K562 (cell line): ENCODE measurements around the gene MCM3.

Experiments
- CEBPB ChIP-seq: fragments of 450-650 bp; IDR thresholded peaks from 2 replicates; pipeline ENCODE4 v1.6.1; 2016; ENCODE audit warnings: missing genetic modification characterization, missing compliant biosample characterization
- EP400 ChIP-seq: fragments of 450-650 bp; IDR thresholded peaks from 2 replicates; pipeline ENCODE4 v1.6.1; 2017; ENCODE audit warnings: antibody characterized with exemption, mild to moderate bottlenecking, moderate library complexity
- EZH2 ChIP-seq: IDR thresholded peaks from 2 replicates; pipeline ENCODE4 v1.6.1; 2012; ENCODE audit warnings: low read depth, mild to moderate bottlenecking, inconsistent platforms, low read length, borderline replicate concordance
- HDAC2 ChIP-seq: fragments of 450-650 bp; IDR thresholded peaks from 2 replicates; pipeline ENCODE4 v1.6.1; 2016; ENCODE audit warnings: mild to moderate bottlenecking
- JUN ChIP-seq, 2 experiments: sonication (generic) in 1 of 2; formaldehyde crosslinking in 1 of 2; IDR thresholded peaks; 2 replicates each; pipeline versions ENCODE4 v1.6.1 to v1.8.0; 2012 to 2022; ENCODE audit warnings: borderline replicate concordance in 2 of 2, mild to moderate bottlenecking in 2 of 2, improper control_type of control experiment in 1 of 2, low read depth in 1 of 2, low read length in 1 of 2, missing genetic modification reagents in 1 of 2
- POLR2AphosphoS5 ChIP-seq: IDR thresholded peaks from 2 replicates; pipeline ENCODE4 v1.6.1; 2011; ENCODE audit warnings: mild to moderate bottlenecking, low read depth, low read length, moderate library complexity; ENCODE audit not compliant: control insufficient read depth, insufficient read depth
- PTBP1 ChIP-seq: fragments of 200-400 bp; formaldehyde crosslinking; IDR thresholded peaks from 2 replicates; pipeline ENCODE4 v1.6.1; 2017; ENCODE audit warnings: low read depth, low read length
- SMARCB1 ChIP-seq: IDR thresholded peaks from 2 replicates; pipeline ENCODE4 v1.6.1; 2011; ENCODE audit warnings: improper control_type of control experiment, low read depth; ENCODE audit not compliant: insufficient read length
- SREBF1 ChIP-seq: fragments of 150-350 bp; IDR thresholded peaks from 2 replicates; pipeline ENCODE4 v1.6.1; 2014; ENCODE audit warnings: antibody characterized with exemption, low read depth, low read length, borderline replicate concordance
- ZNF785 ChIP-seq: fragments of 250-450 bp; sonication (Bioruptor Pico); IDR thresholded peaks from 2 replicates; pipeline ENCODE4 v1.4.0; 2020; ENCODE audit warnings: mild to moderate bottlenecking
- TF ChIP-seq, protein P1 (sequence below), 3 experiments: IDR thresholded peaks in 2 of 3; conservative IDR thresholded peaks in 1 of 3; 2 replicates each; pipeline ENCODE4 v1.5.1; 2011 to 2012; ENCODE audit warnings: low read length in 3 of 3, mild to moderate bottlenecking in 3 of 3, control low read depth in 2 of 3, improper control_type of control experiment in 1 of 3, inconsistent platforms in 1 of 3, low read depth in 1 of 3, mixed read lengths in 1 of 3, moderate library complexity in 1 of 3; ENCODE audit not compliant: insufficient read depth in 2 of 3

DNA sequence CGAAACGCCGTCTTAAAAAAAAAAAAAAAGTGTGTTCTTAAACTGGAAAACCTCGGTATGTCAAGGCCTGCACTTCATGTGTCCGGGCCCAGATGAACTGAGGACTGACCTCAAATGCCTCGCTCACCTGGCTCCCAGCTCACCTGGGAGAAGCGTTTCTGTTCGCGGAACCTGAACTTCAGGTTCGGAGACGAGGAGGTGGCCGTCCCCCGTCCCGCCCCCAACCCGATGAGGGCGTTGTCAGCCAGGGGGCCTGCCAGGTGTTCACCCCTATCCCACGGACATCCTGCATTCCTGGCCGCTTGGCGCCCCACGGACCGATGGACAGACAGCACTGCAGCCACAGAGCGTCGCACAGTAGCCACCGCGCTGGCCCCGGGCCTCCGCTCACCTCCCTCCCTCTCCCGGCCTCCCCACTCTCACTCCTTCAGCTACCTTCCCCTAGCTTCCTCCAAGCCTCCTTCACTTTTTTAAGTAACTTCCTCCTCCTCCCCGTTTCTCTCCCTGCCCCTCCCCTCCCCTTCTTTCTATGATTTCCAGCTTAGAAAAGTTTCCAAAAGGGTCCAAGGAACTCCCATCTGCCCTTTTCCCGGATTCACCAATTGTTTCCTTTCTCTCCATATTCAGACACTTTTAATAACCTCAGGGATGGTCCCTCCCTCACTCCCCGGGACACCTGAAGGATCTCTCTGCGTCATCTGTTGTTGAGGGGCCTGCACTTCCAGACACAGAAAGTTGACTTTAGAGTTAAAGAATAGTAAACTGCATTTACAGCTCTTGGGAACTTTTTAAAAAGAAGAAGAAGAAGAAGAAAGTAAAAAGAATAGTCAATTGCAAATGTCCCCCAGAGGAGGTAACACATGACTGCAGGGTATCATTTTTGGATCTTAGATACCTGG, 22.7 kb upstream of the MCM3 start:
- TF ChIP-seq PTBP1: no peak
- TF ChIP-seq HDAC2: no peak
- TF ChIP-seq EP400: no peak
- TF ChIP-seq ZNF785 (CRISPR knock-in tag): no peak
- TF ChIP-seq POLR2AphosphoS5: no peak
- no peak for TF ChIP-seq JUN (IDR thresholded peaks at IDR 0.05; ENCODE audit: borderline replicate concordance, low read depth, low read length)
- TF ChIP-seq JUN (CRISPR knock-in tag; IDR thresholded peaks at IDR 0.05; ENCODE audit: borderline replicate concordance): no peak
- no peak for TF ChIP-seq SMARCB1
- TF ChIP-seq EZH2: no peak
- TF ChIP-seq, protein P1, sequence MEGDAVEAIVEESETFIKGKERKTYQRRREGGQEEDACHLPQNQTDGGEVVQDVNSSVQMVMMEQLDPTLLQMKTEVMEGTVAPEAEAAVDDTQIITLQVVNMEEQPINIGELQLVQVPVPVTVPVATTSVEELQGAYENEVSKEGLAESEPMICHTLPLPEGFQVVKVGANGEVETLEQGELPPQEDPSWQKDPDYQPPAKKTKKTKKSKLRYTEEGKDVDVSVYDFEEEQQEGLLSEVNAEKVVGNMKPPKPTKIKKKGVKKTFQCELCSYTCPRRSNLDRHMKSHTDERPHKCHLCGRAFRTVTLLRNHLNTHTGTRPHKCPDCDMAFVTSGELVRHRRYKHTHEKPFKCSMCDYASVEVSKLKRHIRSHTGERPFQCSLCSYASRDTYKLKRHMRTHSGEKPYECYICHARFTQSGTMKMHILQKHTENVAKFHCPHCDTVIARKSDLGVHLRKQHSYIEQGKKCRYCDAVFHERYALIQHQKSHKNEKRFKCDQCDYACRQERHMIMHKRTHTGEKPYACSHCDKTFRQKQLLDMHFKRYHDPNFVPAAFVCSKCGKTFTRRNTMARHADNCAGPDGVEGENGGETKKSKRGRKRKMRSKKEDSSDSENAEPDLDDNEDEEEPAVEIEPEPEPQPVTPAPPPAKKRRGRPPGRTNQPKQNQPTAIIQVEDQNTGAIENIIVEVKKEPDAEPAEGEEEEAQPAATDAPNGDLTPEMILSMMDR (IDR thresholded peaks at IDR 0.05 in 2 of 3, conservative IDR thresholded peaks at IDR 0.05 in 1 of 3; ENCODE audit: insufficient read depth in 2 of 3, low read depth in 1 of 3, low read length in 3 of 3): no peak
- TF ChIP-seq CEBPB (tag): no peak
- no peak for TF ChIP-seq SREBF1
